ENCODE measurements around the gene PIK3CA. TPM values are rescaled to one million over a fixed set of nuclear protein-coding genes. Genes with fewer than 3 reads are reported as not detected.
"Not testable (repeated sequence)": the region's sequence is repeated elsewhere in the genome, so short reads cannot be mapped to it uniquely, and the experiment has no call there.

The PIK3CA gene
- total and polyA plus RNA-seq, 3 donors from 2014 or later = 11.2 to 27.1 (median 20.8) TPM

- H3K4me1 ChIP-seq = no peaks in the 10 kb centered on the region
- no peak for TF ChIP-seq CTCF (IDR thresholded peaks at IDR 0.05)
- no peak for TF ChIP-seq POLR2A (IDR thresholded peaks at IDR 0.05)
- 80 to 84% methylated on average over 5 of the region's 5 CpGs for WGBS, 2 donors
- intact Hi-C loops (cut with DNase I; ENCODE audit: low total_unique reads) = no loop called here
- no peak overlapping the region for H3K27ac ChIP-seq
- no peaks in the 10 kb centered on the region for H3K36me3 ChIP-seq (ENCODE audit: low read depth, missing control alignments)
- no peak for DNase-seq
- no peaks in the 10 kb centered on the region for H3K9me3 ChIP-seq
- H3K27me3 ChIP-seq = no peaks in the 10 kb centered on the region
- no peak overlapping the region for H3K4me3 ChIP-seq
Measured at GRCh38 chr3:179258820-179259219, 110.7 kb downstream of the PIK3CA start.

- H3K27ac ChIP-seq; H3K36me3 ChIP-seq (ENCODE audit: low read depth, missing control alignments); H3K4me3 ChIP-seq; intact Hi-C loops (cut with DNase I; ENCODE audit: low total_unique reads); DNase-seq; H3K9me3 ChIP-seq; H3K27me3 ChIP-seq; H3K4me1 ChIP-seq: not testable (repeated sequence)
- 70 to 73% methylated on average over 9 of the region's 9 CpGs for WGBS, 2 donors
Measured at GRCh38 chr3:179259959-179260756, 112.0 kb downstream of the PIK3CA start.

- WGBS, 2 donors = 12 to 14% methylated on average over 36 to 42 of the region's 71 CpGs
- TF ChIP-seq POLR2A (IDR thresholded peaks at IDR 0.05) (no peak), CTCF (IDR thresholded peaks at IDR 0.05) (no peak)
- peak overlapping the region; percentile 64 to 73 for H3K4me3 ChIP-seq
- no peaks in the 10 kb centered on the region for H3K4me1 ChIP-seq
- no peaks in the 10 kb centered on the region for H3K9me3 ChIP-seq
- intact Hi-C loops (cut with DNase I; ENCODE audit: low total_unique reads) = no loop called here
- H3K27ac ChIP-seq = peak overlapping the region; percentile 61 to 62
- peak; percentile 74 for DNase-seq
- H3K27me3 ChIP-seq = no peaks in the 10 kb centered on the region
- H3K36me3 ChIP-seq (ENCODE audit: low read depth, missing control alignments) = no peaks in the 10 kb centered on the region
Measured at GRCh38 chr3:179260949-179261765, 113.0 kb downstream of the PIK3CA start.

- Histone ChIP-seq H3K4me3 (peak overlapping the region; percentile 24 to 53), H3K36me3 (ENCODE audit: low read depth, missing control alignments) (no peaks in the 10 kb centered on the region), H3K4me1 (no peaks in the 10 kb centered on the region), H3K9me3 (no peaks in the 10 kb centered on the region), H3K27me3 (no peaks in the 10 kb centered on the region), H3K27ac (no peak overlapping the region)
- no peak for DNase-seq
- intact Hi-C loops (cut with DNase I; ENCODE audit: low total_unique reads) = no loop called here
- no peak for TF ChIP-seq CTCF (IDR thresholded peaks at IDR 0.05)
- TF ChIP-seq POLR2A (IDR thresholded peaks at IDR 0.05) = no peak
- WGBS, 2 donors = 77 to 93% methylated on average over 9 to 28 of the region's 29 CpGs
Measured at GRCh38 chr3:179263134-179263533, 115.0 kb downstream of the PIK3CA start.

- H3K4me3 ChIP-seq = no peak overlapping the region
- 61 to 71% methylated on average over 4 of the region's 4 CpGs for WGBS, 2 donors
- intact Hi-C loops (cut with DNase I; ENCODE audit: low total_unique reads) = no loop called here
- no peak overlapping the region for H3K27ac ChIP-seq
- H3K36me3 ChIP-seq (ENCODE audit: low read depth, missing control alignments) = no peaks in the 10 kb centered on the region
- no peaks in the 10 kb centered on the region for H3K4me1 ChIP-seq
- no peaks in the 10 kb centered on the region for H3K27me3 ChIP-seq
- DNase-seq = no peak
- no peaks in the 10 kb centered on the region for H3K9me3 ChIP-seq
- TF ChIP-seq POLR2A (IDR thresholded peaks at IDR 0.05) = no peak
- no peak for TF ChIP-seq CTCF (IDR thresholded peaks at IDR 0.05)
Measured at GRCh38 chr3:179264449-179264848, 116.3 kb downstream of the PIK3CA start.

All from testis (tissue), 3 donors.